Brain pericyte (primary cell): Measurements from ENCODE around the gene MRPL16.

Experiments used
- DNase-seq: peaks from one replicate; pipeline ENCODE4 v3.0.0-alpha.2; 2012; ENCODE audit warnings: low read depth, low spot score

MRPL16 gene

DNA sequence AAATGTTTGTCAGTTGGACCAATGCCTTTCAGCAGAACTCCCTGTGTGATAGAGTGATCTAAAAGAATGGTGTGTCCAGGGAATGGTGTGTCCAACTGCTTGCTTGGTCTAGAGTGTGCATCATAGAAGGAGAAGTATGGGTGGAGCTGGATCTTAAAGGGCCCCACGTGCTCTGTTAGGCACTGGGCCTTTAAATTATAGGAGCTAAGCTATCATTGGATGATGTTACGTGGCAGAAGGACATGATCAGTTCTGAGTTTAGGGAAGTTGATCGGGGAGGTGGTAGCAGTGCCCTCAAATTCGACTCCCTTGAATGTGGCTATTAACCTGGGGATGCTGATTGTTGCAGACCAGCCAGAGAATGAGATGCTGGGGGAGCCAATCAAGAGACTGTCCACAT lies 39.0 kb downstream of the MRPL16 start:
- DNase-seq, result no peak

GRCh38 chr11:59770869-59771268 lies 39.7 kb downstream of the MRPL16 start:
- no peak for DNase-seq

DNA sequence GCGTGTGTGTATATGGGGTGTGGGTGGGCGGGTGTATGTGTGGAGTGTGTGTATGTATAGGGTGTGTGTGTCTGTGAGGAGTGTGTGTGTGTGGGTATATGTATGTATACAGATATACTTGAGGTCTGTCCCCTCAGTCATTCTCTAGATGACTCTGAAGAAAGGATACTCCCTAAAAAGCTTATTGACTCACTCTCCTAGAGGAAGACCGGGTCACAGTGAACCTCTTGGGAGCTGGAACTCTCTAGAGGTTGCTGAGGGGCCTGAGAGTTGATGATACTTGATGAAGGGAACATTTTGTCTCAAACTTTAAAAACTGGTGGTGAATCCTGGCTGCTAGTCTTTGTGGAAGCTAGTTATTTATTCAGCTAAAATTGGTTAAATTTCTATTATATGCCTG lies 40.3 kb downstream of the MRPL16 start:
- no peak for DNase-seq

DNA sequence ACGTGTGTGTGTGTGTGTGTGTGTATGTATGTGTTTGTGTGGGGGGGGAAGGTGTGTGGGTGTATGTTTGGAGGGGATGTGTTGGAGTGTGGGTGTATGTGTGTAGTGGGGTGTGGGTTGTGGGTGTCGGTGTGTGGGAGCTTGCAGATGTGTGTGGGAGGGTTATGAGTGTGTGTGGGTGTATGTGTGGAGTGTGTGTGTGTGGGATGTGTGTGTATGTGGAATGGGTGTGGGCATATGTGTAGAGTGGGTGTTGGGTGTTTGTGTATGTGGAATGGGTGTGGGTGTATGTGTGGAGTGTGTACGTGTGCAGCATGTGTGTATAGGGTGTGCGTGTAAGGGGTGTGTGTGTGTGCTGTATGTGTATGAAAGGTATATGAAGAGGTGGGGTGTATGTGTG lies 40.8 kb downstream of the MRPL16 start:
- DNase-seq, result no peak

DNA sequence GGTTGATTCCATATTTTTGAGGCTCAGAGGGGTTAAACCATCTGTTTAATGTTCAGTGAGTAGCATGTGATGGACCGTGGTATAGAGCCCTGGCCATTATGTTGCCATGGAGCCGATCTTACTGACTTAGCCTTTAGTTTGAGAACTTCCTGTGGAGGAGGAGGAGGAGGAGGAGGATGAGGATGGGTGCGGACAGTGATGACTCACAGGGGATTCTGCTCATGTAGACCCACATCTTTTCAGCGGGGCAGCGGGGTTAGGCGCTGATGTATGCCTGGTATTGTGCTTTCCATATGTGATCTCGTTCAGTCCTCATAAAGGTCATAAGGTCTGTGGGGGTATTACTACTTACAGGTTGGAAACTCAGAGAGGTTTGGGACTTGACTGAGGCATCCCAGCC lies 41.5 kb downstream of the MRPL16 start:
- DNase-seq, result no peak

DNA sequence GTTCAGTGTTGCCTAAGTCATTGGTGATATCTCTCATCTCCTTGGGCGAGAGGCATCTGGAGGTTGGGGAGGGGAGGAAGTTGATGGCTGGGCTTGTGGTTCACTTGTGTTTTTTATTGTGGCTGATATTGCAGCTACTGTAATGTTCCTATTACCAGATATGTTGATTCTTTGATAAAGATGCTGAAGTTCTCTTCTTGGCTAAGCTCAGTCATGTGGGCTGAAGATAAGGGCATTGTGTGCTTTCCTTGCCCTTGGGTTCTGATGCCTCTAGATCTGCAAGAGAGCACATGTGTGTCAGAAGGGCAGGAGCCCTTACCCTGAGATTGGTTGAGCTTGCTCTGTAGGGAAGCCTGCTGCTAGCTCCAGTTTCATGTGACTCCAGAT lies 43.4 kb downstream of the MRPL16 start:
- DNase-seq, result no peak

- DNase-seq, result no peak
These were observed 43.9 kb downstream of the MRPL16 start for GRCh38 chr11:59766542-59767224.

GRCh38 chr11:59765068-59765735 lies 45.4 kb downstream of the MRPL16 start:
- DNase-seq, result no peak

- no peak for DNase-seq
These were observed 48.6 kb downstream of the MRPL16 start for GRCh38 chr11:59761993-59762392.

DNA sequence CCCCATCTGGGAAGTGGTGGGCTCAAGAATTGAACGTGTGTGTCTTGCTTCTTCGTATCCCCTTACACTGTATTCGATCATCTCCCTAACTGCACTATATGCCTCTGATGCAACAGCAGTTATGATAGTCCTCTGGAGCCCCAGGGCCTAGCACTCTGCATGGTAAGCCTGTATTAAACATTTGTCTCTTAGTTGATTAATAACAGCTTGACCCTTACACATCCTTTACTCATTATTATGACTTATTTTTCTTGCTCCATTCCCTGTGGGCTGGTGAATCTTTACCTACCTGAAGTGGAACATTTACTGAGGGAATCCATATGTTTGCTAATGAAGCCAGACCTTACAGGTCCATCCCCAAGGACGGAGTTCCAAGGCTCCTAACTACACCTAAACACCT lies 49.8 kb downstream of the MRPL16 start:
- DNase-seq, result no peak

- no peak for DNase-seq
These were observed 50.7 kb downstream of the MRPL16 start for GRCh38 chr11:59759900-59760299.

DNA sequence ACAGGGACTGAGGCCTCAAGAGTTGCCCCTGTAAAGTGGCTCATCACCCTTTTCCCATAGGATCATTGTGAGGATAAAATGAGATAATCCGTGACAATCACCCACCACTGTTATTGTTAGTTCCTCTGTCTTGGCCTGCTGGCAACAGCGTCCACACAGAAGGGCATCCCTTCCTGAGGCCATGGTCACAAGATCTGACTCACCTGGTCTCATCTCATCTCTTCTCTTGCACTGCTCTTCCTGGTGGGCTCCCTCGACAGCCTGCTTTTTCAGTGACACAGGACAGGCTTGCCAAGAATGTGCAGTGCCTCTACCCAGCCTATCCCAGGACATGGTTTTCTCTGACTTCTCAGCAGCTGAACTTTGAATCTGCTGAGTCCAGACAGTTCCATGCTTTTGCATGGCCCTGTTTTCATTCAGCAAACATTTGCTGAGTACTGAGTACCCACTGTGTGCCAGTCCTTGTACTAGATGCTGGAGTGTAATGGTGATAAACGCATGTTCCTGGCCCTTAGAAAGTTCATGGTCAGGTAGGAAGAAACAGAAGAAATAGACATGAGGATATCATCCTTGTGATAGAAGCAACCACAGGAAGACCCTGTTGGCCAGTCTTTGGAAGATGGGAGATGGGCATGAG lies 52.1 kb downstream of the MRPL16 start:
- no peak for DNase-seq

GRCh38 chr11:59756845-59757244 lies 53.7 kb downstream of the MRPL16 start:
- no peak for DNase-seq

GRCh38 chr11:59756558-59756840 lies 54.1 kb downstream of the MRPL16 start:
- no peak for DNase-seq
